ENCODE measurements around the gene EVPL. TPM values are rescaled to one million over a fixed set of nuclear protein-coding genes. Genes with fewer than 3 reads are reported as not detected.

EVPL gene
- total and polyA plus RNA-seq, 2 of the 13 experiments (the other 11 are each of a cell fraction or from before 2014, with no cell fraction given), result 2.1 to 8.2 TPM

GRCh38 chr17:76027159-76027839 lies at the start of gene EVPL (continued):
- TF ChIP-seq ZKSCAN8 (CRISPR knock-in tag; IDR thresholded peaks at IDR 0.05; ENCODE audit: borderline replicate concordance), result no peak
- no peak for TF ChIP-seq TOPORS (CRISPR knock-in tag; IDR thresholded peaks at IDR 0.05)
- no peak for TF ChIP-seq BCLAF1 (IDR thresholded peaks at IDR 0.05)
- TF ChIP-seq KMT2B (CRISPR knock-in tag; IDR thresholded peaks at IDR 0.05), result peak; percentile 20; the same call in 1 of the 2 replicates
- peak; percentile 53 for TF ChIP-seq GABPB1 (CRISPR knock-in tag; IDR thresholded peaks at IDR 0.05)
- no peak for TF ChIP-seq ZBTB21 (CRISPR knock-in tag; IDR thresholded peaks at IDR 0.05)
- TF ChIP-seq ZSCAN9 (CRISPR knock-in tag; IDR thresholded peaks at IDR 0.05; ENCODE audit: borderline replicate concordance), result peak; percentile 67; the same call in 1 of the 2 replicates
- 0 out of 2 replicates have a peak, but pooled peaks have one; percentile 25 for TF ChIP-seq IRF2 (CRISPR knock-in tag; IDR thresholded peaks at IDR 0.05)
- peak; percentile 12; the same call in 1 of the 2 replicates for TF ChIP-seq MTA1 (CRISPR knock-in tag; IDR thresholded peaks at IDR 0.05; ENCODE audit: borderline replicate concordance)
- peak; percentile 71; the same call in 1 of the 2 replicates for TF ChIP-seq SALL2 (CRISPR knock-in tag; IDR thresholded peaks at IDR 0.05)
- TF ChIP-seq STAG1 (CRISPR knock-in tag; IDR thresholded peaks at IDR 0.05), result no peak
- no peak for TF ChIP-seq FOXA1 (IDR thresholded peaks at IDR 0.05)
- TF ChIP-seq FOXA1 (CRISPR knock-in tag; IDR thresholded peaks at IDR 0.05), result peak; percentile 70
- TF ChIP-seq ZNF883 (CRISPR knock-in tag; IDR thresholded peaks at IDR 0.05; ENCODE audit: not compliant biosample characterization), result no peak
- TF ChIP-seq SYNCRIP (IDR thresholded peaks at IDR 0.05; ENCODE audit: insufficient read depth, low read depth, low read length), result no peak
- TF ChIP-seq SALL1 (CRISPR knock-in tag; IDR thresholded peaks at IDR 0.05), result peak; percentile 72
- peak; percentile 79 for TF ChIP-seq ARNT2 (CRISPR knock-in tag; IDR thresholded peaks at IDR 0.05; ENCODE audit: low read depth)
- TF ChIP-seq REL (CRISPR knock-in tag; conservative IDR thresholded peaks at IDR 0.05), result peak; percentile 70; the same call in 1 of the 2 replicates
- TF ChIP-seq ZNF691 (CRISPR knock-in tag; IDR thresholded peaks at IDR 0.05; ENCODE audit: borderline replicate concordance, low read depth), result peak; percentile 80; the same call in 1 of the 2 replicates
- peak; percentile 75 for TF ChIP-seq ZNF558 (CRISPR knock-in tag; IDR thresholded peaks at IDR 0.05; ENCODE audit: borderline replicate concordance)
- 0 out of 2 replicates have a peak, but pooled peaks have one; percentile 22 for TF ChIP-seq ZNF766 (CRISPR knock-in tag; IDR thresholded peaks at IDR 0.05; ENCODE audit: borderline replicate concordance)
- no peak for TF ChIP-seq MYNN (CRISPR knock-in tag; IDR thresholded peaks at IDR 0.05; ENCODE audit: low read depth)
- TF ChIP-seq CBX5 (CRISPR knock-in tag; IDR thresholded peaks at IDR 0.05; ENCODE audit: borderline replicate concordance), result no peak; the same call in 1 of the 2 replicates
- no peak for TF ChIP-seq TCF12 (IDR thresholded peaks at IDR 0.05)
- no peak for TF ChIP-seq TCF12 (CRISPR knock-in tag; IDR thresholded peaks at IDR 0.05)
- TF ChIP-seq TFDP1 (CRISPR knock-in tag; IDR thresholded peaks at IDR 0.05; ENCODE audit: borderline replicate concordance), result peak; percentile 69; the same call in 1 of the 2 replicates
- peak; percentile 34; the same call in 1 of the 2 replicates for TF ChIP-seq SMYD3 (CRISPR knock-in tag; IDR thresholded peaks at IDR 0.05)

Data from HepG2 (cell line).